Neural progenitor cell (in vitro differentiated cells): ENCODE data around the gene ZNF48. TPM values are rescaled to one million over a fixed set of nuclear protein-coding genes. Genes with fewer than 3 reads are reported as not detected.

Experiments
- DNase-seq: peaks from one replicate; pipeline ENCODE4 v3.0.0-alpha.2; 2016; ENCODE audit warnings: low spot score
- H2AFZ ChIP-seq: fragments of 200-600 bp; sonication (generic); replicated peaks from 2 replicates; pipeline ENCODE4 v1.6.1; 2016; ENCODE audit warnings: antibody characterized with exemption
- H3F3A ChIP-seq: fragments of 200-600 bp; sonication (generic); 2 replicates; pipeline ENCODE4 v1.6.1; 2016; ENCODE audit warnings: antibody characterized with exemption, low read depth
- H3K27ac ChIP-seq: fragments of 200-600 bp; sonication (generic); 2 replicates; pipeline ENCODE4 v1.5.1; 2016; ENCODE audit warnings: mild to moderate bottlenecking
- H3K27me3 ChIP-seq: fragments of 200-600 bp; sonication (generic); 2 replicates; pipeline ENCODE4 v1.6.1; 2016; ENCODE audit warnings: mild to moderate bottlenecking, moderate library complexity
- H3K36me3 ChIP-seq: fragments of 200-600 bp; sonication (generic); 2 replicates; pipeline ENCODE4 v1.5.1; 2016
- H3K4me1 ChIP-seq: fragments of 200-600 bp; sonication (generic); 2 replicates; pipeline ENCODE4 v1.6.1; 2016; ENCODE audit warnings: mixed run types
- H3K4me2 ChIP-seq: fragments of 200-600 bp; sonication (generic); 2 replicates; pipeline ENCODE4 v1.6.1; 2016
- H3K4me3 ChIP-seq: fragments of 200-600 bp; sonication (generic); 2 replicates; pipeline ENCODE4 v1.5.1; 2016
- H3K79me2 ChIP-seq: fragments of 200-600 bp; sonication (generic); 2 replicates; pipeline ENCODE4 v1.6.1; 2016; ENCODE audit warnings: low read depth
- H3K9ac ChIP-seq: fragments of 200-600 bp; sonication (generic); 2 replicates; pipeline ENCODE4 v1.6.1; 2016
- H3K9me3 ChIP-seq: fragments of 200-600 bp; sonication (generic); 2 replicates; pipeline ENCODE4 v1.5.1; 2016; ENCODE audit warnings: low read depth
- H4K20me1 ChIP-seq: fragments of 200-600 bp; sonication (generic); 2 replicates; pipeline ENCODE4 v1.6.1; 2016; ENCODE audit warnings: low read depth
- H3K27ac Mint-ChIP-seq: 3 replicates; pipeline ENCODE4 v1.8.0; 2021; ENCODE audit warnings: mixed read lengths
- H3K27me3 Mint-ChIP-seq: 2 replicates; pipeline ENCODE4 v1.8.0; 2022; ENCODE audit warnings: low read depth, mild to moderate bottlenecking, inconsistent platforms, moderate library complexity, mixed read lengths; ENCODE audit not compliant: insufficient read depth
- H3K36me3 Mint-ChIP-seq: 3 replicates; pipeline ENCODE4 v1.8.0; 2021; ENCODE audit warnings: mixed read lengths
- H3K4me1 Mint-ChIP-seq: 3 replicates; pipeline ENCODE4 v1.8.0; 2021; ENCODE audit warnings: mixed read lengths
- H3K4me3 Mint-ChIP-seq: 3 replicates; pipeline ENCODE4 v1.8.0; 2021; ENCODE audit warnings: mild to moderate bottlenecking, moderate library complexity, mixed read lengths
- H3K9me3 Mint-ChIP-seq: 3 replicates; pipeline ENCODE4 v1.8.0; 2020; ENCODE audit warnings: mixed read lengths
- CTCF ChIP-seq: fragments of 200-600 bp; sonication (generic); IDR thresholded peaks from 2 replicates; pipeline ENCODE4 v1.5.1; 2017; ENCODE audit warnings: antibody characterized with exemption, mild to moderate bottlenecking
- EZH2 ChIP-seq: fragments of 200-600 bp; sonication (generic); IDR thresholded peaks from 2 replicates; pipeline ENCODE4 v1.6.1; 2017; ENCODE audit warnings: antibody characterized with exemption, mild to moderate bottlenecking, moderate library complexity
- EZH2phosphoT487 ChIP-seq: fragments of 200-600 bp; sonication (generic); IDR thresholded peaks from 2 replicates; pipeline ENCODE4 v1.6.1; 2017; ENCODE audit warnings: antibody characterized with exemption
- total RNA-seq: library from RNA; depleted of rRNA; stranded (reverse); fragments of >200 nt; gene quantifications from 2 replicates; pipeline ENCODE4 v1.2.3, GENCODE V29; 2015; ENCODE audit warnings: low replicate concordance

ZNF48 gene
- total RNA-seq, 1 donor from 2014 or later = 39.3 TPM

- no peak for DNase-seq
- peaks cover 6% of the 10 kb centered on the region for H3K4me1 ChIP-seq
- no peaks in the 10 kb centered on the region for H3K27me3 ChIP-seq
- H3K9ac ChIP-seq = no peak overlapping the region
- H3K9me3 Mint-ChIP-seq = no peaks in the 10 kb centered on the region
- no peaks in the 10 kb centered on the region for H3K9me3 ChIP-seq
- no peak overlapping the region for H3K27ac ChIP-seq
- peaks cover 16% of the 10 kb centered on the region for H3K36me3 Mint-ChIP-seq
- no peaks in the 10 kb centered on the region for H3K36me3 ChIP-seq
- H3K4me2 ChIP-seq = no peak overlapping the region
- TF ChIP-seq EZH2phosphoT487 = no peak
- no peak for TF ChIP-seq EZH2
- TF ChIP-seq CTCF = no peak
- H3K27ac Mint-ChIP-seq = no peak overlapping the region
- H3K27me3 Mint-ChIP-seq = peaks cover 7% of the 10 kb centered on the region
- peaks cover 15% of the 10 kb centered on the region for H3F3A ChIP-seq
- peaks cover 19% of the 10 kb centered on the region for H3K4me1 Mint-ChIP-seq
- H3K4me3 ChIP-seq = no peak overlapping the region
- no peak overlapping the region for H2AFZ ChIP-seq
- peak overlapping the region; percentile 71 for H3K4me3 Mint-ChIP-seq
- peaks cover 12% of the 10 kb centered on the region for H4K20me1 ChIP-seq
- H3K79me2 ChIP-seq = peaks cover 26% of the 10 kb centered on the region
Measured at GRCh38 chr16:30351586-30352419, 43.4 kb upstream of the ZNF48 start.

- DNase-seq = no peak
- peaks cover 26% of the 10 kb centered on the region for H3K79me2 ChIP-seq
- Mint-ChIP-seq H3K4me3 (peak overlapping the region; percentile 71), H3K27me3 (peaks cover 7% of the 10 kb centered on the region), H3K27ac (no peak overlapping the region), H3K36me3 (peaks cover 22% of the 10 kb centered on the region), H3K9me3 (no peaks in the 10 kb centered on the region), H3K4me1 (peaks cover 23% of the 10 kb centered on the region)
- no peak overlapping the region for H3K4me3 ChIP-seq
- H2AFZ ChIP-seq = no peak overlapping the region
- peaks cover 6% of the 10 kb centered on the region for H3K4me1 ChIP-seq
- H3K27me3 ChIP-seq = no peaks in the 10 kb centered on the region
- peak; percentile 17 for TF ChIP-seq CTCF
- no peak for TF ChIP-seq EZH2phosphoT487
- H3K9me3 ChIP-seq = no peaks in the 10 kb centered on the region
- H4K20me1 ChIP-seq = peaks cover 12% of the 10 kb centered on the region
- no peak overlapping the region for H3K9ac ChIP-seq
- H3K4me2 ChIP-seq = no peak overlapping the region
- H3K27ac ChIP-seq = no peak overlapping the region
- peaks cover 15% of the 10 kb centered on the region for H3F3A ChIP-seq
- H3K36me3 ChIP-seq = no peaks in the 10 kb centered on the region
Measured at GRCh38 chr16:30352488-30353401, 42.5 kb upstream of the ZNF48 start.

- Histone ChIP-seq H2AFZ (no peak overlapping the region), H3F3A (peaks cover 15% of the 10 kb centered on the region), H3K27ac (no peak overlapping the region), H3K4me2 (peak overlapping the region; percentile 92), H3K9me3 (no peaks in the 10 kb centered on the region), H3K79me2 (peaks cover 26% of the 10 kb centered on the region), H3K36me3 (no peaks in the 10 kb centered on the region), H3K4me3 (peak overlapping the region; percentile 84), H3K9ac (peak overlapping the region; percentile 94), H4K20me1 (peaks cover 12% of the 10 kb centered on the region), H3K27me3 (no peaks in the 10 kb centered on the region), H3K4me1 (peaks cover 6% of the 10 kb centered on the region)
- H3K36me3 Mint-ChIP-seq = peaks cover 22% of the 10 kb centered on the region
- H3K27me3 Mint-ChIP-seq = peaks cover 7% of the 10 kb centered on the region
- H3K9me3 Mint-ChIP-seq = no peaks in the 10 kb centered on the region
- DNase-seq = no peak
- peak overlapping the region; percentile 96 for H3K4me3 Mint-ChIP-seq
- H3K27ac Mint-ChIP-seq = no peak overlapping the region
- TF ChIP-seq EZH2phosphoT487 (no peak), EZH2 (no peak), CTCF (no peak)
- H3K4me1 Mint-ChIP-seq = peaks cover 23% of the 10 kb centered on the region
Measured at GRCh38 chr16:30353438-30354129, 41.6 kb upstream of the ZNF48 start.
